ENCODE results near the gene RFNG. TPM values are rescaled to one million over a fixed set of nuclear protein-coding genes. Genes with fewer than 3 reads are reported as not detected.

Gene RFNG
- total RNA-seq, 1 experiment from 2014 or later: 31.5 TPM

DNA sequence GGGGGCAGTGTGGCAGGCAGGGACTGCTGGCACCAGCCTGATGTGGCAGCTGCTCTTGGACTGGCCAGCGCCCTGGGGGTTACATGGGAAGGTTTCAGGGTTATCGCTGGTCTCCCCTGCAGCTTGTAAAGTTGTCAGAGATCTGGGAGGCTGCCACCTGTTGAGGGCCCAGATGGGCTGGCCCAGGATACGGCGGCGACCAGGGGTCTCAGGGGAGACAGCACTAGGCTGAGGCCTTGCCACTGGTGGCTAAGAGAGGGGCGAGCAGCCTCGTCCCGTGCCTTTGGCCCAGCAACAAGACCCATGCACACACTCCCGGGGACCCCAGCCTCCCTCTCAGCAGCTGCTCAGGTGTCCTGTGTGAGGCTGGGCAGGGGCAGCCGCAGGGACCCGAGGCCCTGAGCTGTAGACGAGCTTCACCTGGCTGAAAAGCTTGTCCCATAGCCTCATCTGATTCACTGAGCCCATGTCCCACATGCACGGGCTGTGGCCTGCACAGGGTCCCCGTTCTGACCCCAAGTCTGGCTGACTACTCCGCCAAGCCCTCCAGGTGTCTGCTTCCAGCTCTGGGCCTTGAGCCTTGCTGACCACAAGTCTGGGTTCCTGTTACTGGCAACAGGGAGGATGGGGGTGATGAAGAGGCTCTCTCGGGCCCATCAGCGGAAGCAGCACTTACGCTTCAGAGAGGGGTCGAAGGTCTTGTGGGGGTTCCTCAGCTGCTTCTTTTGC is 7.8 kb upstream of the RFNG start:
- BruUV-seq (replicated peaks): no TSS peak
- POLR2A ChIA-PET (ENCODE audit: low non-redundant PET): no interaction called here
- no peak for DNase-seq (ENCODE audit: low spot score)

DNA sequence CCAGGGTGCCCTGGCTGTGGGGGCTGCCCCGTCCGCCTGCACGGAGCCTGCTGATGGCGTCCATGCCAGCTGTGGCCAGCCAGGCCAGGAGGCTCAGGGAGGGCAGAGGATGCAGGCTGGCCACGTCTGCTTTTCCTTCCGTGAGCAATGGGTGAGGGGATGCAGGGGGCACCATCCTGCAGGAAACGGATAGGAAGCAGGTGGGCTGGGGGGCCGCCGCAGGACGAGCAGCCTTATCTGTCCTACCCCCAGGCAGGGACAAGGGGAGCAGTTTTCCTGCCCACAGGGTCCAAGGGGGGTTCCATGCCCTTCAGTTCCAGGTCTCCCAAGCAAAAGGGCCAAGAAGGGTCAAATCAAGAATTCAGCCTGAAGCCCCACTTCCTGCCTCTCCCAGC is 7.2 kb upstream of the RFNG start:
- H3K36me3 ChIP-seq (ENCODE audit: insufficient read depth, low read length, poor library complexity, severe bottlenecking): peaks cover 83% of the 10 kb centered on the region
- CTCF ChIA-PET: no interaction called here
- TF ChIP-seq, protein P1, sequence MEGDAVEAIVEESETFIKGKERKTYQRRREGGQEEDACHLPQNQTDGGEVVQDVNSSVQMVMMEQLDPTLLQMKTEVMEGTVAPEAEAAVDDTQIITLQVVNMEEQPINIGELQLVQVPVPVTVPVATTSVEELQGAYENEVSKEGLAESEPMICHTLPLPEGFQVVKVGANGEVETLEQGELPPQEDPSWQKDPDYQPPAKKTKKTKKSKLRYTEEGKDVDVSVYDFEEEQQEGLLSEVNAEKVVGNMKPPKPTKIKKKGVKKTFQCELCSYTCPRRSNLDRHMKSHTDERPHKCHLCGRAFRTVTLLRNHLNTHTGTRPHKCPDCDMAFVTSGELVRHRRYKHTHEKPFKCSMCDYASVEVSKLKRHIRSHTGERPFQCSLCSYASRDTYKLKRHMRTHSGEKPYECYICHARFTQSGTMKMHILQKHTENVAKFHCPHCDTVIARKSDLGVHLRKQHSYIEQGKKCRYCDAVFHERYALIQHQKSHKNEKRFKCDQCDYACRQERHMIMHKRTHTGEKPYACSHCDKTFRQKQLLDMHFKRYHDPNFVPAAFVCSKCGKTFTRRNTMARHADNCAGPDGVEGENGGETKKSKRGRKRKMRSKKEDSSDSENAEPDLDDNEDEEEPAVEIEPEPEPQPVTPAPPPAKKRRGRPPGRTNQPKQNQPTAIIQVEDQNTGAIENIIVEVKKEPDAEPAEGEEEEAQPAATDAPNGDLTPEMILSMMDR (conservative IDR thresholded peaks at IDR 0.05; ENCODE audit: low read depth, low read length): no peak
- no peak for TF ChIP-seq EZH2 (IDR thresholded peaks at IDR 0.05; ENCODE audit: borderline replicate concordance, low read depth, low read length, poor library complexity, severe bottlenecking)

More for the DNA sequence above, 7.8 kb upstream of the RFNG start:
- H3K27me3 ChIP-seq (replicated peaks; ENCODE audit: insufficient read depth, low read depth, low read length, poor library complexity): no peaks in the 10 kb centered on the region
- no peak overlapping the region for H3K4me3 ChIP-seq (ENCODE audit: low read depth, low read length, poor library complexity, severe bottlenecking)
- H3K36me3 ChIP-seq (ENCODE audit: insufficient read depth, low read length, poor library complexity, severe bottlenecking): peaks cover 87% of the 10 kb centered on the region
- TF ChIP-seq, protein P1 (conservative IDR thresholded peaks at IDR 0.05; ENCODE audit: low read depth, low read length): no peak
- no peak for TF ChIP-seq EZH2 (IDR thresholded peaks at IDR 0.05; ENCODE audit: borderline replicate concordance, low read depth, low read length, poor library complexity, severe bottlenecking)
- no peak overlapping the region for H3K27ac ChIP-seq (ENCODE audit: low read depth, low read length, poor library complexity, severe bottlenecking)
- CTCF ChIA-PET: interaction anchor here (1.6 kb wide), 1 partner anchor 22 kb away, joined by 4 read pairs; the partner anchor contains the start of gene DCXR
- intact Hi-C loops (cut with micrococcal nuclease; ENCODE audit: unreplicated experiment): no loop called here
- no peaks in the 10 kb centered on the region for H3K9me3 ChIP-seq (ENCODE audit: low read depth, low read length, poor library complexity, severe bottlenecking)
- no peaks in the 10 kb centered on the region for H3K4me1 ChIP-seq (ENCODE audit: insufficient read depth, low read length, poor library complexity, severe bottlenecking)

DNA sequence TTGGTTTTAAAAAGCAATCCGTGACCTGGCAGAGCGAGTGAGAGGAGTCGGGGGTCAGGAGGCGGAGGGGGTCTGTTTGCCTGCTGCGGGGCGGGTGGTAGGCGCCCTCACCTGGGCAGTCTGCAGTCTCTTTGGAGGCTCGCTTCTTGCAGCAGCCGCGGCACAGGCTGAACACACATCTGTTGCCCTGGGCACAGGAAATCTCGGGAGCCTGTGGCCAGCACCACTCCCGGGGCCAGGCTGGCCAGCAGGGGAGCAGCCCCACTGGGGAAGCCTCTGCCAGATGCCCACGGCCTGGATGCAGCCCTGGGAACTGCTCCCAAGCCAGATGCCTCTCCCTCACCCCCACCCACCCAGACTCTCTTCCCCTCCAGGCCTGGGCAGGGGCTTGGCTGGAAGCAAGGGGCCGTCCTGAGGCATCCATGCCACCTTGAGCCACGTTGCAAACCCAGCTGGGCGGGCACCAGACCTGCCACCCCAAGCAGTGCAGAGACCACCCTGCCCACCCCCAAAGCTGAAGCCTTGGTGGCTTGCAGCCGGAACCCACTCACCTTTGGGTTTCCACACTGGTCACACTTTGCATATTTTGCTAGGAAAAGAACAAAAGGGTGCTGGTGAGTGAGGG is 6.7 kb upstream of the RFNG start:
- Histone ChIP-seq H3K9me3 (ENCODE audit: low read depth, low read length, poor library complexity, severe bottlenecking) (no peaks in the 10 kb centered on the region), H3K27ac (ENCODE audit: low read depth, low read length, poor library complexity, severe bottlenecking) (no peak overlapping the region), H3K4me3 (ENCODE audit: low read depth, low read length, poor library complexity, severe bottlenecking) (no peak overlapping the region), H3K27me3 (replicated peaks; ENCODE audit: insufficient read depth, low read depth, low read length, poor library complexity) (no peaks in the 10 kb centered on the region), H3K36me3 (ENCODE audit: insufficient read depth, low read length, poor library complexity, severe bottlenecking) (peaks cover 78% of the 10 kb centered on the region), H3K4me1 (ENCODE audit: insufficient read depth, low read length, poor library complexity, severe bottlenecking) (no peaks in the 10 kb centered on the region)
- TF ChIP-seq, protein P1 (conservative IDR thresholded peaks at IDR 0.05; ENCODE audit: low read depth, low read length): no peak
- no peak for TF ChIP-seq EZH2 (IDR thresholded peaks at IDR 0.05; ENCODE audit: borderline replicate concordance, low read depth, low read length, poor library complexity, severe bottlenecking)
- POLR2A ChIA-PET (ENCODE audit: low non-redundant PET): no interaction called here
- CTCF ChIA-PET: no interaction called here
- no peak for DNase-seq (ENCODE audit: low spot score)
- intact Hi-C loops (cut with micrococcal nuclease; ENCODE audit: unreplicated experiment): no loop called here
- no TSS peak for BruUV-seq (replicated peaks)

More for the DNA sequence above, 7.2 kb upstream of the RFNG start:
- no TSS peak for BruUV-seq (replicated peaks)
- POLR2A ChIA-PET (ENCODE audit: low non-redundant PET): no interaction called here
- Histone ChIP-seq H3K4me3 (ENCODE audit: low read depth, low read length, poor library complexity, severe bottlenecking) (no peak overlapping the region), H3K4me1 (ENCODE audit: insufficient read depth, low read length, poor library complexity, severe bottlenecking) (no peaks in the 10 kb centered on the region), H3K27ac (ENCODE audit: low read depth, low read length, poor library complexity, severe bottlenecking) (no peak overlapping the region), H3K27me3 (replicated peaks; ENCODE audit: insufficient read depth, low read depth, low read length, poor library complexity) (no peaks in the 10 kb centered on the region), H3K9me3 (ENCODE audit: low read depth, low read length, poor library complexity, severe bottlenecking) (no peaks in the 10 kb centered on the region)
- no peak for DNase-seq (ENCODE audit: low spot score)
- intact Hi-C loops (cut with micrococcal nuclease; ENCODE audit: unreplicated experiment): no loop called here

Measured in A673 (cell line).